Activated T-helper 1 cell treated with Interleukin-2 at 50 U/mL for 16 hours (primary cell): ENCODE measurements around the gene KDM4B.

Source experiments
- DNase-seq: peaks from one replicate; pipeline ENCODE4 v3.0.0-alpha.2; 2020; ENCODE audit warnings: low read depth

KDM4B gene

GRCh38 chr19:5108123-5108596, 139.2 kb downstream of the KDM4B start:
- DNase-seq, result no peak

GRCh38 chr19:5108866-5109265, 140.0 kb downstream of the KDM4B start:
- DNase-seq, result no peak

- DNase-seq, result no peak
These were observed 140.6 kb downstream of the KDM4B start for GRCh38 chr19:5109560-5109959.

- no peak for DNase-seq
These were observed 141.6 kb downstream of the KDM4B start for GRCh38 chr19:5110546-5110945.

- no peak for DNase-seq
These were observed 142.1 kb downstream of the KDM4B start for GRCh38 chr19:5111051-5111450.

GRCh38 chr19:5112175-5112574, 143.3 kb downstream of the KDM4B start:
- DNase-seq, result no peak

GRCh38 chr19:5112681-5113575, 144.0 kb downstream of the KDM4B start:
- DNase-seq, result no peak

GRCh38 chr19:5113633-5114586, 145.0 kb downstream of the KDM4B start:
- DNase-seq, result no peak

GRCh38 chr19:5114727-5115126, 145.8 kb downstream of the KDM4B start:
- no peak for DNase-seq

GRCh38 chr19:5115351-5115750, 146.4 kb downstream of the KDM4B start:
- DNase-seq, result no peak

- no peak for DNase-seq
These were observed 146.9 kb downstream of the KDM4B start for GRCh38 chr19:5115771-5116202.

- no peak for DNase-seq
These were observed 147.4 kb downstream of the KDM4B start for GRCh38 chr19:5116292-5116691.

- no peak for DNase-seq
These were observed 148.5 kb downstream of the KDM4B start for GRCh38 chr19:5117421-5117820.

GRCh38 chr19:5118026-5118425, 149.1 kb downstream of the KDM4B start:
- DNase-seq, result no peak

- no peak for DNase-seq
These were observed 150.5 kb downstream of the KDM4B start for GRCh38 chr19:5119297-5119998.

GRCh38 chr19:5120321-5120720, 151.4 kb downstream of the KDM4B start:
- no peak for DNase-seq

GRCh38 chr19:5120833-5121232, 151.9 kb downstream of the KDM4B start:
- no peak for DNase-seq

GRCh38 chr19:5121266-5122120, 152.6 kb downstream of the KDM4B start:
- no peak for DNase-seq

GRCh38 chr19:5122121-5122400, 153.1 kb downstream of the KDM4B start:
- DNase-seq, result no peak

- DNase-seq, result no peak
These were observed 153.9 kb downstream of the KDM4B start for GRCh38 chr19:5122671-5123409.

- DNase-seq, result no peak
These were observed 154.7 kb downstream of the KDM4B start for GRCh38 chr19:5123646-5124045.
